Lung (tissue), 12 donors: ENCODE measurements around the gene CDKAL1. TPM values are rescaled to one million over a fixed set of nuclear protein-coding genes. Genes with fewer than 3 reads are reported as not detected.

Experiments
- ATAC-seq: fragments of 200-7000 bp; cut with Tn5 transposase; one replicate; pipeline ENCODE4 v1.9.1; 2020; ENCODE audit warnings: moderate number of reproducible peaks; ENCODE audit not compliant: insufficient read depth, low FRiP score
- DNase-seq, 3 donors: peaks; one replicate each; pipeline ENCODE4 v3.0.0-alpha.2; 2013 to 2017
- H3K27ac ChIP-seq, 2 donors: one replicate each; pipeline ENCODE4 v1.5.1; 2013; ENCODE audit warnings: mild to moderate bottlenecking in 2 of 2, moderate library complexity in 2 of 2, control low read depth in 1 of 2, inconsistent platforms in 1 of 2, low read depth in 1 of 2, low read length in 1 of 2
- H3K27me3 ChIP-seq, 3 donors: one replicate each; pipeline ENCODE4 v1.5.1; 2013; ENCODE audit warnings: low read length in 2 of 3; ENCODE audit not compliant: control insufficient read depth in 3 of 3, insufficient read depth in 3 of 3
- H3K36me3 ChIP-seq, 4 donors: one replicate each; pipeline ENCODE4 v1.5.1; 2013; ENCODE audit warnings: low read length in 4 of 4, mild to moderate bottlenecking in 1 of 4, moderate library complexity in 1 of 4; ENCODE audit not compliant: control insufficient read depth in 4 of 4, insufficient read depth in 4 of 4
- H3K4me1 ChIP-seq, 5 donors: one replicate each; pipeline ENCODE4 v1.5.1; 2013; ENCODE audit warnings: low read length in 5 of 5, mild to moderate bottlenecking in 2 of 5, moderate library complexity in 1 of 5; ENCODE audit not compliant: control insufficient read depth in 5 of 5, insufficient read depth in 5 of 5
- H3K4me3 ChIP-seq: one replicate; pipeline ENCODE4 v1.5.1; 2013; ENCODE audit warnings: mild to moderate bottlenecking, control low read depth, moderate library complexity
- H3K9ac ChIP-seq, 2 donors: one replicate each; pipeline ENCODE4 v1.5.1; 2013; ENCODE audit warnings: low read length in 2 of 2, control low read depth in 1 of 2; ENCODE audit not compliant: insufficient read depth in 1 of 2
- H3K9me3 ChIP-seq, 4 donors: one replicate each; pipeline ENCODE4 v1.5.1; 2013; ENCODE audit warnings: low read length in 3 of 4, mild to moderate bottlenecking in 1 of 4, moderate library complexity in 1 of 4; ENCODE audit not compliant: control insufficient read depth in 4 of 4, insufficient read depth in 3 of 4
- WGBS, 2 donors: extraction: QIAGEN DNeasy Blood & Tissue Kit; methylation state at CpG; one replicate each; pipeline ENCODE4 v1.1.7; 2013; 5-methylcytosine and 5-hydroxymethylcytosine counted together
- polyA plus RNA-seq, 2 donors: library from polyadenylated mRNA; stranded (reverse); fragments of 200-250 nt; gene quantifications; one replicate each; pipeline ENCODE4 v1.2.1, GENCODE V29; 2013
- total RNA-seq, 2 donors: library from RNA; depleted of rRNA in 1 of 2; stranded (reverse); fragments of >200 nt in 1 of 2; gene quantifications; one replicate each; pipeline ENCODE4 v1.2.1, GENCODE V29; 2014 to 2021
- TF ChIP-seq, protein P1 (sequence below): IDR thresholded peaks from 2 replicates; pipeline ENCODE4 v1.5.1; 2012; ENCODE audit warnings: mild to moderate bottlenecking; ENCODE audit errors: control extremely low read depth, extremely low read depth
- donor health status: control.
- donor health status: control.
- donor health status: Bipolar disorder and iron deficiency.
- donor health status: healthy.
- donor health status: DM: yes; HTN: yes; CAD: no.

CDKAL1 gene
- total and polyA plus RNA-seq, 4 donors, result 4.0 to 39.0 (median 10.0) TPM

DNA sequence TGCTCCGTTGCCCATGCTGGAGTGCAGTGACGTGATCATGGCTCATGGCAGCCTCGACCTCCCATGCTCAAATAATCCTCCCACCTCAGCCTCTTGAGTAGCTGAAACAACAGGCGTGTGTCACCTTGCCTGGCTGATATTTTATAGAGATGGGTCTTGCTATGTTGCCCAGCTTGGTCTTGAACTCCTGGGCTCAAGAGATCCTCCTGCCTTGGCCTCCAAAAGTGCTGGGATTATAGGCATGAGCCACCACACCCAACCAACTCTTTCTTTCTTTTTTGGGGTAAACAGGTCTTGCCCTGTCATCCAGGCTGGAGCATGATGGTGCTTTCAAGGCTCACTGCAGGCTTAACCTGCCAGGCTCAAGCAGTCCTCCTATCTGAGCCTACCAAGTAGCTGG, 266.4 kb downstream of the CDKAL1 start:
- 98% methylated on average over 4 of the region's 4 CpGs for WGBS, 2 donors
- H3K27ac ChIP-seq, result no peak overlapping the region

DNA sequence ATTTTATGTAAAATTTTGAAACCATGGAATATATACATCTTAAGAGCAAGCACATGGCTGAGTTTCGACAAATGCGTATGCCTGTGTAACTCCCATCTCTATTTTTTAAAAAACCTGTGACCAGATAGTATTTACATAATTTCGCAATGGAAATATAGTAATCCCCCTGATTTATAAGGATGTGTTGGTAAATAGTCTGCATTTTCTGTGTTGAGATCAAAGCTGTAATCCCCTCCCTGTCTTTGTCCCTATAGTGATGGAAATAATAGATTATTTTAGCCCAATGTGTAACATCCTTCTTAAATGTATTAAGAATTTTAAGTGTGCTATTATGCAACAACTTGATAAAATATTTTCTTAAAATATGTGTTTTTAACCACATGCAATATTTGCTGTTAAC, 267.3 kb downstream of the CDKAL1 start:
- no peaks in the 10 kb centered on the region for H3K36me3 ChIP-seq
- DNase-seq (no peak), ATAC-seq (no peak)
- peaks cover 0 to 6% (median 4%) of the 10 kb centered on the region in 5 donors for H3K4me1 ChIP-seq
- no peak overlapping the region for H3K4me3 ChIP-seq
- TF ChIP-seq, protein P1, sequence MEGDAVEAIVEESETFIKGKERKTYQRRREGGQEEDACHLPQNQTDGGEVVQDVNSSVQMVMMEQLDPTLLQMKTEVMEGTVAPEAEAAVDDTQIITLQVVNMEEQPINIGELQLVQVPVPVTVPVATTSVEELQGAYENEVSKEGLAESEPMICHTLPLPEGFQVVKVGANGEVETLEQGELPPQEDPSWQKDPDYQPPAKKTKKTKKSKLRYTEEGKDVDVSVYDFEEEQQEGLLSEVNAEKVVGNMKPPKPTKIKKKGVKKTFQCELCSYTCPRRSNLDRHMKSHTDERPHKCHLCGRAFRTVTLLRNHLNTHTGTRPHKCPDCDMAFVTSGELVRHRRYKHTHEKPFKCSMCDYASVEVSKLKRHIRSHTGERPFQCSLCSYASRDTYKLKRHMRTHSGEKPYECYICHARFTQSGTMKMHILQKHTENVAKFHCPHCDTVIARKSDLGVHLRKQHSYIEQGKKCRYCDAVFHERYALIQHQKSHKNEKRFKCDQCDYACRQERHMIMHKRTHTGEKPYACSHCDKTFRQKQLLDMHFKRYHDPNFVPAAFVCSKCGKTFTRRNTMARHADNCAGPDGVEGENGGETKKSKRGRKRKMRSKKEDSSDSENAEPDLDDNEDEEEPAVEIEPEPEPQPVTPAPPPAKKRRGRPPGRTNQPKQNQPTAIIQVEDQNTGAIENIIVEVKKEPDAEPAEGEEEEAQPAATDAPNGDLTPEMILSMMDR, result no peak
- no peaks in the 10 kb centered on the region for H3K27me3 ChIP-seq
- WGBS, 2 donors, result 97 to 98% methylated on average over 3 of the region's 3 CpGs
- H3K9me3 ChIP-seq, result peaks cover 0 to 2% (median 0%) of the 10 kb centered on the region in 4 donors
- no peak overlapping the region for H3K27ac ChIP-seq
- H3K9ac ChIP-seq, result no peak overlapping the region

More for the DNA sequence above, 266.4 kb downstream of the CDKAL1 start:
- TF ChIP-seq, protein P1, result no peak
- Histone ChIP-seq H3K4me1 (peaks cover 0 to 6% (median 4%) of the 10 kb centered on the region in 5 donors), H3K36me3 (no peaks in the 10 kb centered on the region), H3K27me3 (no peaks in the 10 kb centered on the region), H3K4me3 (no peak overlapping the region), H3K9ac (no peak overlapping the region), H3K9me3 (no peaks in the 10 kb centered on the region)
- DNase-seq (no peak), ATAC-seq (no peak)

DNA sequence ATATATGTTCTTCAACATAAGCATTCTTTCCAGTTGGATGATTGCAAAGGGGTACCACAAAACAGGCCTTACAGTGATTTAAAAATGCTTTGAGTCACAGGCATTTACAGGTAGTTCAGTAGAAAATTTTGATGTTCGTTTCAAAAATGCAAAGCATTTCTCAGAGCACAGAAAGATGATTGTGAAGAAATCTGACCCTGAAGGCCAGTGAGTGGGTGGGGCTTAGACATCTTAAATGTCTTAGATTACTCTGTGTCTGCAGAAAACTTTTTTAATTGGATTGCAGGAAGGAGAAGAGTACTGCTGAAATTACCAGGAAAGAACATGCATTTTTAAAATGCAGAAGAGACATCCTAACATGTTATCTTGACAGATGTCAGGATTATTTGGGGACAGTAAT, 268.3 kb downstream of the CDKAL1 start:
- no peak for ATAC-seq
- DNase-seq, result no peak

More for the DNA sequence above, 268.3 kb downstream of the CDKAL1 start:
- H3K27me3 ChIP-seq, result no peaks in the 10 kb centered on the region
- TF ChIP-seq, protein P1, result no peak
- H3K4me1 ChIP-seq, result peaks cover 0 to 6% (median 4%) of the 10 kb centered on the region in 5 donors
- 63 to 71% methylated on average over 1 of the region's 1 CpG for WGBS, 2 donors
- H3K9ac ChIP-seq, result no peak overlapping the region
- no peak overlapping the region for H3K27ac ChIP-seq
- H3K36me3 ChIP-seq, result no peaks in the 10 kb centered on the region
- no peak overlapping the region for H3K4me3 ChIP-seq
- H3K9me3 ChIP-seq, result peaks cover 0 to 3% (median 0%) of the 10 kb centered on the region in 4 donors
